Suprapubic skin (tissue), 4 donors: ENCODE data around the gene GSTM2. TPM values are rescaled to one million over a fixed set of nuclear protein-coding genes. Genes with fewer than 3 reads are reported as not detected.

ENCODE experiments used
- DNase-seq, 2 donors: peaks; one replicate each; pipeline ENCODE4 v3.0.0-alpha.2; 2019; ENCODE audit warnings: low spot score in 2 of 2
- H3K27ac ChIP-seq: fragments of 200-600 bp; sonication (generic); one replicate; pipeline ENCODE4 v1.5.1; 2019
- H3K27me3 ChIP-seq: fragments of 200-600 bp; sonication (generic); one replicate; pipeline ENCODE4 v1.5.1; 2019
- H3K36me3 ChIP-seq: fragments of 200-600 bp; sonication (generic); one replicate; pipeline ENCODE4 v1.5.1; 2019
- H3K4me1 ChIP-seq: fragments of 200-600 bp; sonication (generic); one replicate; pipeline ENCODE4 v1.5.1; 2019
- H3K4me3 ChIP-seq: fragments of 200-600 bp; sonication (generic); one replicate; pipeline ENCODE4 v1.5.1; 2019; ENCODE audit warnings: mild to moderate bottlenecking
- H3K9me3 ChIP-seq: fragments of 200-600 bp; sonication (generic); one replicate; pipeline ENCODE4 v1.5.1; 2019
- CTCF ChIP-seq, 2 donors: fragments of 200-600 bp in 1 of 2; fragments of 450-650 bp in 1 of 2; sonication (generic) in 1 of 2; IDR thresholded peaks; one replicate each; pipeline ENCODE4 v1.5.1; 2016 to 2019; ENCODE audit warnings: antibody characterized with exemption in 2 of 2, mild to moderate bottlenecking in 1 of 2, moderate library complexity in 1 of 2
- EP300 ChIP-seq: sonication (generic); formaldehyde crosslinking; IDR thresholded peaks from one replicate; pipeline ENCODE4 v1.6.1; 2017; ENCODE audit warnings: antibody characterized with exemption
- POLR2A ChIP-seq, 2 donors: fragments of 450-650 bp; IDR thresholded peaks; one replicate each; pipeline ENCODE4 v1.6.1; 2017; ENCODE audit warnings: antibody characterized with exemption in 2 of 2, mild to moderate bottlenecking in 2 of 2, moderate library complexity in 2 of 2
- POLR2AphosphoS5 ChIP-seq, 3 donors: sonication (generic); formaldehyde crosslinking; IDR thresholded peaks; one replicate each; pipeline ENCODE4 v1.6.1; 2017; ENCODE audit warnings: antibody characterized with exemption in 3 of 3
- WGBS: methylation state at CpG from one replicate; pipeline ENCODE4 v1.1.5; 2018; 5-methylcytosine and 5-hydroxymethylcytosine counted together
- total RNA-seq, 4 donors: library from RNA; depleted of rRNA; stranded (reverse); fragments of >200 nt; gene quantifications; one replicate each; pipeline ENCODE4 v1.1.0, GENCODE V29; 2016

Gene GSTM2
- total RNA-seq, 4 donors from 2014 or later, result 103 to 366 (median 186) TPM

GRCh38 chr1:109624201-109625010, 43.5 kb upstream of the GSTM2 start:
- Histone ChIP-seq H3K9me3 (no peaks in the 10 kb centered on the region), H3K4me1 (peaks cover 49% of the 10 kb centered on the region), H3K4me3 (peak overlapping the region; percentile 7), H3K27me3 (no peaks in the 10 kb centered on the region), H3K27ac (no peak overlapping the region), H3K36me3 (peaks cover 37% of the 10 kb centered on the region)
- no peak for TF ChIP-seq CTCF (IDR thresholded peaks at IDR 0.05)
- TF ChIP-seq POLR2A (IDR thresholded peaks at IDR 0.05), result no peak
- TF ChIP-seq EP300, result no peak
- no peak for TF ChIP-seq POLR2AphosphoS5 (IDR thresholded peaks at IDR 0.05)
- WGBS, result 51% methylated on average over 4 of the region's 17 CpGs
- no peak for DNase-seq

GRCh38 chr1:109625176-109625575, 42.7 kb upstream of the GSTM2 start:
- no peak overlapping the region for H3K4me3 ChIP-seq
- H3K9me3 ChIP-seq, result no peaks in the 10 kb centered on the region
- no peak for TF ChIP-seq POLR2AphosphoS5 (IDR thresholded peaks at IDR 0.05)
- TF ChIP-seq POLR2A (IDR thresholded peaks at IDR 0.05), result no peak
- TF ChIP-seq EP300, result no peak
- no peak for TF ChIP-seq CTCF (IDR thresholded peaks at IDR 0.05)
- H3K4me1 ChIP-seq, result peaks cover 41% of the 10 kb centered on the region
- H3K27me3 ChIP-seq, result no peaks in the 10 kb centered on the region
- peaks cover 44% of the 10 kb centered on the region for H3K36me3 ChIP-seq
- DNase-seq, result no peak
- no peak overlapping the region for H3K27ac ChIP-seq
- 83% methylated on average over 16 of the region's 16 CpGs for WGBS

- no peak for DNase-seq
- no peak overlapping the region for H3K27ac ChIP-seq
- TF ChIP-seq POLR2A (IDR thresholded peaks at IDR 0.05) (no peak), POLR2AphosphoS5 (IDR thresholded peaks at IDR 0.05) (no peak)
- no peaks in the 10 kb centered on the region for H3K27me3 ChIP-seq
- peaks cover 49% of the 10 kb centered on the region for H3K36me3 ChIP-seq
- peaks cover 38% of the 10 kb centered on the region for H3K4me1 ChIP-seq
- WGBS, result 89% methylated on average over 32 of the region's 32 CpGs
- no peaks in the 10 kb centered on the region for H3K9me3 ChIP-seq
- no peak overlapping the region for H3K4me3 ChIP-seq
Observed at GRCh38 chr1:109625601-109626560, 42.0 kb upstream of the GSTM2 start.

- Histone ChIP-seq H3K9me3 (no peaks in the 10 kb centered on the region), H3K4me1 (peaks cover 32% of the 10 kb centered on the region), H3K36me3 (peaks cover 56% of the 10 kb centered on the region), H3K27ac (no peak overlapping the region), H3K4me3 (no peak overlapping the region), H3K27me3 (no peaks in the 10 kb centered on the region)
- no peak for DNase-seq
- 95% methylated on average over 7 of the region's 21 CpGs for WGBS
- TF ChIP-seq CTCF (IDR thresholded peaks at IDR 0.05), result no peak
- no peak for TF ChIP-seq POLR2A (IDR thresholded peaks at IDR 0.05)
- TF ChIP-seq POLR2AphosphoS5 (IDR thresholded peaks at IDR 0.05), result no peak
- TF ChIP-seq EP300, result no peak
Observed at GRCh38 chr1:109626682-109627408, 41.0 kb upstream of the GSTM2 start.

GRCh38 chr1:109627692-109628399, 40.0 kb upstream of the GSTM2 start:
- Histone ChIP-seq H3K4me1 (peaks cover 32% of the 10 kb centered on the region), H3K4me3 (no peak overlapping the region), H3K36me3 (peaks cover 56% of the 10 kb centered on the region), H3K9me3 (no peaks in the 10 kb centered on the region), H3K27ac (no peak overlapping the region), H3K27me3 (no peaks in the 10 kb centered on the region)
- WGBS, result 92% methylated on average over 18 of the region's 23 CpGs
- no peak for DNase-seq
- no peak for TF ChIP-seq EP300
- TF ChIP-seq POLR2AphosphoS5 (IDR thresholded peaks at IDR 0.05), result no peak
- no peak for TF ChIP-seq CTCF (IDR thresholded peaks at IDR 0.05)
- no peak for TF ChIP-seq POLR2A (IDR thresholded peaks at IDR 0.05)
